ENCODE measurements around the gene CHRM1. TPM values are rescaled to one million over a fixed set of nuclear protein-coding genes. Genes with fewer than 3 reads are reported as not detected.
A peak's percentile ranks its signal among the peaks of the same experiment; 100 is the strongest.

The CHRM1 gene
- total and polyA plus RNA-seq, 2 of the 13 experiments (the other 11 are each of a cell fraction or from before 2014, with no cell fraction given): not detected

DNA sequence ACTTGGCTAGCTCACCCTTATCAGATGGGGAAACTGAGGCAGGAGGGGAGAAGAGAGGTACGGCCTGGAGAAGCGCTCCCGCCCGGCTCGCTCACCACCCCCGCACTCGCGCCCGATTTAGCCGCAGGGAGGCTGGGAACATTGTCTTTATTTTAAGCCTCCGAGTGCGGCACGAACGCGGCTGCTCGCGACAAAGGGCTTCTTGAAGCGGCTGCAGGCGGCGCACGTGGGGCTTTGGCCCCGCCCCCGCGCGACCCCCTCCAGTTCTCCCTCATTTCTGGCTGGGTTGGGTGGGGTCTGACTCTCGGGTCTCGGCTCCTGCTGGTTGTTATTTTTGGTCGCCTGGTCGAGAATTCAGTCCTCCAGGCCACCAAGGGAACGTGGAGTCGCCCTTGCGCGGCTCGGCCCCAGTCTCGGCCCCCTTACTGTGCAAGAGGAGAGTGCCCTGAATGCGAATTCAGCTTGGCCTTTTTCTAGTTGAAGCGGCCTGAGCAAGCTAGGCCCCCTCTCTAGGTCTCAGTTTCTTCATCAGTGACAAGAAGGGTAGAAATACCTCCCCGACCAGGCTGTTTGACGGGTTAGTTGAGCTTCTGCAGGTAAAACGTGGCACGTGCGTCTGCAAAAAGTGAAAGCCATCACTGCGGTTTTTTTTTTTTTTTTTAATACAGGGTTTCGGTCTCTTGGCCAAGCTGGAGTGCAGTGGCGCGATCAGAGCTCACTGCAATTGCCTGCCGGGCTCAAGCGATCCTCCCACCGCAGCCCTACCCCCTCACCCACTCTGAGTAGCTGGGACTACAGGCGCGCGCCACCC lies 2.6 kb upstream of the CHRM1 start:
- no TSS peak for BruUV-seq (replicated peaks)
- POLR2A ChIA-PET: no interaction called here
- Histone ChIP-seq H3K4me1 (ENCODE audit: insufficient read depth, low read length) (no peaks in the 10 kb centered on the region), H3K4me2 (ENCODE audit: low read depth, low read length) (no peak overlapping the region), H4K20me1 (ENCODE audit: insufficient read depth, low read length) (no peaks in the 10 kb centered on the region), H3K27ac (ENCODE audit: extremely low read length, insufficient read depth, low read length) (no peak overlapping the region), H3K9ac (ENCODE audit: insufficient read depth, low read depth, low read length) (no peak overlapping the region), H2AFZ (ENCODE audit: low read length) (no peak overlapping the region), H3K4me3 (replicated peaks in 1 of 3; ENCODE audit: insufficient read depth in 1 of 3, low read depth in 2 of 3, low read length in 3 of 3) (no peak overlapping the region), H3K9me3 (ENCODE audit: low read length) (no peaks in the 10 kb centered on the region), H3K36me3 (replicated peaks in 1 of 2; ENCODE audit: control insufficient read depth in 1 of 2, insufficient read depth in 2 of 2, low read length in 2 of 2) (no peaks in the 10 kb centered on the region), H3K27me3 (ENCODE audit: control insufficient read depth in 1 of 2, insufficient read depth in 2 of 2, low read length in 2 of 2) (peaks cover 10 to 40% of the 10 kb centered on the region in 2 experiments; a peak in 4 of 5 replicates), H3K79me2 (ENCODE audit: insufficient read depth, low read length) (no peaks in the 10 kb centered on the region)
- FAIRE-seq (no peak), ATAC-seq (no peak), DNase-seq (ENCODE audit: low spot score) (no peak)
- TF ChIP-seq ZNF572 (CRISPR knock-in tag; IDR thresholded peaks at IDR 0.05): no peak
- in situ Hi-C loops (cut with HindIII; ENCODE audit: extremely low pct_ligation_motif_present, low pct_unique_long_range_greater_than_20kb): loop anchor here (25.0 kb wide), 1 partner anchor 288 kb away; no protein-coding TSS in a partner anchor
- intact Hi-C loops (cut with micrococcal nuclease; ENCODE audit: unreplicated experiment): no loop called here
- CTCF ChIA-PET (ENCODE audit: low intra/inter-chr PET ratio, low total read pairs): no interaction called here
- WGBS (ENCODE audit: low lambda C conversion rate): 73% methylated on average over 40 of the region's 52 CpGs

DNA sequence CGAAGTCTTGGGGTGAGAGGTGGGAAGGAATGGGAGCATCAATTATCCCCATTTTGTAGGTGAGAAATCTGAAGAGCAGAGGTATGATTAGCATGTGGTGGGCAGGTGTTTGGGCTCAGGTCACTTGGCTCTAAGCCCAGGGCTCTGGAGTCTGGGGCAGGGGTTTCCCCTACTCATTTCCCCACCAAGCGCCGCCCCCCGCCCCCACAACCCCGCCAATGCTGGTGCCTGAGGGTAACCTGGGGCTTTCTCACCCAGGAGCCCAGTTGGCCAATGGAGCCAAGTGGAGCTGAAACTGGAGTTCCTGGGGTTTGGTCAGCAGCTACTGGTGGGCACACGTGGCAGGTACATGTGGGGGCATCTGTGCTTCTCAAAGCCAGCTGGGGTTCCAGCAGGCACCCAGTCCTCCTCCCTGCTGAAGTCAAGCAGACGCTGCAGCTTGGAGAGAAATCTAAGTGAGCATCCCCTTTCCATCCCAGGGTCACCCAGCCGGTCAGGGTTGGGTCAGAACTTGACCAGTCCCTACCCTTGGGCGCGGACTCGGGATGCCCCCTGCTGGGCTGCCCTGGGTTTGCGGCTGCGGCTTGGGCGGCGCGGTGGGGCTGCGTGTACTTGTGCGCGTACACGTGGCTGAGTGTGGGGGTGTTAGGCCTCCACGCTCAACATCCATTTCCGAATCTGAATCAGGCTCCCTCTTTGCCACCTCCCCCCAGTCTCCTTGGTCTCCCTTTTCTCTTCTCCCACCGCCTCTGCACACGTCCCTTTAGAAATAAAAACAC lies 1.7 kb upstream of the CHRM1 start:
- no peaks in the 10 kb centered on the region for H3K9me3 ChIP-seq (ENCODE audit: low read length)
- no peaks in the 10 kb centered on the region for H3K79me2 ChIP-seq (ENCODE audit: insufficient read depth, low read length)
- no peaks in the 10 kb centered on the region for H3K36me3 ChIP-seq (replicated peaks in 1 of 2; ENCODE audit: control insufficient read depth in 1 of 2, insufficient read depth in 2 of 2, low read length in 2 of 2)
- no peaks in the 10 kb centered on the region for H4K20me1 ChIP-seq (ENCODE audit: insufficient read depth, low read length)
- POLR2A ChIA-PET: no interaction called here
- CTCF ChIA-PET (ENCODE audit: low intra/inter-chr PET ratio, low total read pairs): no interaction called here
- 68% methylated on average over 10 of the region's 24 CpGs for WGBS (ENCODE audit: low lambda C conversion rate)
- no peak for FAIRE-seq
- no TSS peak for BruUV-seq (replicated peaks)
- H3K4me3 ChIP-seq (replicated peaks in 1 of 3; ENCODE audit: insufficient read depth in 1 of 3, low read depth in 2 of 3, low read length in 3 of 3): no peak overlapping the region
- no peak for DNase-seq (ENCODE audit: low spot score)
- intact Hi-C loops (cut with micrococcal nuclease; ENCODE audit: unreplicated experiment): no loop called here
- no peak overlapping the region for H2AFZ ChIP-seq (ENCODE audit: low read length)
- in situ Hi-C loops (cut with HindIII; ENCODE audit: extremely low pct_ligation_motif_present, low pct_unique_long_range_greater_than_20kb): loop anchor here (25.0 kb wide), 1 partner anchor 289 kb away; no protein-coding TSS in a partner anchor
- no peak overlapping the region for H3K4me2 ChIP-seq (ENCODE audit: low read depth, low read length)
- no peak overlapping the region for H3K9ac ChIP-seq (ENCODE audit: insufficient read depth, low read depth, low read length)
- H3K27me3 ChIP-seq (ENCODE audit: control insufficient read depth in 1 of 2, insufficient read depth in 2 of 2, low read length in 2 of 2): peaks cover 10 to 33% of the 10 kb centered on the region in 2 experiments; a peak in 4 of 5 replicates
- H3K27ac ChIP-seq (ENCODE audit: extremely low read length, insufficient read depth, low read length): no peak overlapping the region
- no peaks in the 10 kb centered on the region for H3K4me1 ChIP-seq (ENCODE audit: insufficient read depth, low read length)
- ATAC-seq: no peak
- TF ChIP-seq LRRFIP1 (CRISPR knock-in tag; conservative IDR thresholded peaks at IDR 0.05) (no peak), ATF1 (CRISPR knock-in tag; IDR thresholded peaks at IDR 0.05) (no peak), E2F5 (CRISPR knock-in tag; conservative IDR thresholded peaks at IDR 0.05) (no peak), MATR3 (CRISPR knock-in tag; IDR thresholded peaks at IDR 0.05) (no peak), ARNTL (CRISPR knock-in tag; IDR thresholded peaks at IDR 0.05) (no peak), FOXA3 (CRISPR knock-in tag; IDR thresholded peaks at IDR 0.05) (no peak), ZBTB33 (CRISPR knock-in tag; IDR thresholded peaks at IDR 0.05) (peak; percentile 83)
- TF ChIP-seq, protein P1, sequence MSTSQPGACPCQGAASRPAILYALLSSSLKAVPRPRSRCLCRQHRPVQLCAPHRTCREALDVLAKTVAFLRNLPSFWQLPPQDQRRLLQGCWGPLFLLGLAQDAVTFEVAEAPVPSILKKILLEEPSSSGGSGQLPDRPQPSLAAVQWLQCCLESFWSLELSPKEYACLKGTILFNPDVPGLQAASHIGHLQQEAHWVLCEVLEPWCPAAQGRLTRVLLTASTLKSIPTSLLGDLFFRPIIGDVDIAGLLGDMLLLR (CRISPR knock-in tag; IDR thresholded peaks at IDR 0.05): no peak

All from HepG2 (cell line).